Stimulated activated CD4-positive, alpha-beta T cell treated with anti-CD3 and anti-CD28 coated beads, Interleukin-4, amount 100 ng/mL, for 1 hour (primary cell): ENCODE measurements around the gene CIT.
"Not testable (repeated sequence)": the region's sequence is repeated elsewhere in the genome, so short reads cannot be mapped to it uniquely, and the experiment has no call there.

ENCODE experiments used
- DNase-seq: peaks from one replicate; pipeline ENCODE4 v3.0.0-alpha.2; 2020

CIT gene

DNA sequence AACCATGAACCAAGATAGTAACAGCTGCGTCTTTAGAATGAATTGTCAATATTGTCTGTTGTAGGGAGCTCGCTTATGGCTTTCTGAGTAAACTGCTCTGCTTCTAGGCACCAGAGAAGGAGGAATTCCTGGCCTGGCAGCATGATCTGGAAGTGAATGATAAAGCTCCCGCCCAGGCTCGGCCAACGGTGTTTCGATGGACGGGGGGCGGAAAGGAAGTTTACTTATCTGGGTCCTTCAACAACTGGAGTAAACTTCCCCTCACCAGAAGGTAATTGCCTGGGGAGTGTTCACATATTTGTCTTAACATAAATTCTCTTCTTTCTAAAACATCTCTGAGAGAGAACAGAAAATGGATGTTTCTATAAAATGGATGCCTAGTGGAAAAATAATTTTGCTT is 204.9 kb downstream of the CIT start:
- no peak for DNase-seq

GRCh38 chr12:119671070-119671469 is 206.1 kb downstream of the CIT start:
- DNase-seq = no peak

DNA sequence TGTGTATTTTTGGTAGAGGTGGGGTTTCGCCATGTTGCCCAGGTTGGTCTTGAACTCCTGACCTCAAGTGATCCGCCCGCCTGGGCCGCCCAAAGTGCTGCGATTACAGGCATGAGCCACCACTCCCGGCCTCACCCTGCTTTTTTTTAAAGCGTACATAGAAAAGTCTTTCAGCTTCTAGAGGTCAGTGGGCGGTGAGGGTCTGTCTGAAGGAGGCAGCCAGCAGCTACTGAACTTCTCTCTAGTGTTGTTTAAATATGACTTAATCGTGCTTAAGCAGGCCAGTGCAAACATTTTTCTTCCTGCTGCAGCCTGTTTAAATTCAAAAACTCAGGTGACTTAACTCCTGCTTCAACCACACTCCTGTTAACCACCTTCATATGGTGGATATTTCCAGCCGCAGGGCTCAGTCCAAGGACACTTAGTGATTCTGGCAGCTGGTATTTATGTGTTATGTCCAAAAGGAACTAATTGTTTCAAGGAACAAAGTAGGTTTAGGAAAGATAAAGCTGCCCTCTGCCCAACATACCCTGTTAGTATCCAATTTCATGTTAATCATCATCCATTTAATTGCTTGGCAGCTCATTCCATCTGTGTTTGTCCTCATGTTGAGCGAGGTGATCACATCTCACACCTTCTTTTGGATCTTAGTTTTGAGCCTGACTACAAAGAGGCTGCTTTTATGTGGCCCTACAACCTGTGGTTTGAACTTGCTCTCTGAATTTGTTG is 207.2 kb downstream of the CIT start:
- DNase-seq = no peak

DNA sequence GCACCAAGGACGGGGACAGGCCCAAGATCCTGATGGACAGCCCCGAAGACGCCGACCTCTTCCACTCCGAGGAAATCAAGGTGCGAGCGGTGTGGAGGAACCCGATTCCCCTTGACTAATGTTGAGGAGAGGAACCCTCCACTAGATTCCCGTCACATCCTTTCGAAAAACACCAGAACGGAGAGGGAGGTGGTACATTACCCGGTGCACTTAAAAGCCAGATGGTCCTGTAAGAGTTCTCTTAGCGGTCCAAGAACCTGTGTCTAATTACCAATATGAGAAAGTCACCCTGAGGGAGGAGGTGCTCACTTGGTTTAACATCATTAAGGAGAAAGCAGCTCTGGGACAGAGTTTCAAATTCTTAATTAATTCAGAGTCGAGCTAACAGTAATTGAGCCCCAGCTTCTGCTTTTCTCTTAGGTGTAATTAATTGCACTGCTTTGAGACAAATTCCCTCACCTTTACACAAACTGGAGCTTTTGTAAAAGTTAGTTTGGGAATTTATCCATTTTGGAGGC is 208.7 kb downstream of the CIT start:
- no peak for DNase-seq

GRCh38 chr12:119667577-119668323 is 209.4 kb downstream of the CIT start, which contains the start of gene PRKAB1:
Gene PRKAB1 (plus strand): TSS chr12:119668133. CDS start chr12:119668245, 112 bp downstream.
- peak; percentile 94 for DNase-seq

DNA sequence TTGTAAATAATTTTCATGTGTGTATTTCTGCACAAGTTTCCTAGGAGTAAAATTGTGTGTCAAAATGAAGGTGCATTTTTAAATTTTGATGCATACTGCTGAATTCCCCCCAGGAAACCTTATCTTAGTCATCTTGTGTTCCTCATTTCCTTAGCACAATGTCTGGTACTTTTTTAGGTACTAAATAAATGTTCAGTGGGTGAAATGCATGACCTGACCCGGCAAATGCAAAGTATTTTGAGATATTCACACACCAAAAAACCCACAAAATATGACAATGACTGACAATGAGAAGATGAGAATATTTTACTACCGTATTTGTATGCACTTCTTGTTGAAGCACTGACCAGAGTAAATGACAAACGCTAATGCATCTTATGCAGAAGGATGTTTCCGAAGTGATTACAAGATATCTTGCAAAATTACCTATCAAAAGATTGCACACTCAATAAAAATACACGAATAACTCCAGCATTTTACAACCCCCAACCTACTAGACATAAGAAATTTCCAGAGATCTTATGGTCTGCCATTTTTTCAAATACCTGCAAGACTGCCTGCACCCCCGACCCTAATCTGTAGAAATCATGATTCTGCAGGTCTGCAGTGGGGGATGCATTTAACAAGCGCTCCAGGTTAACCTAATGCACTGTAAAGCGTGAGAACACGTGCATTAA is 210.1 kb downstream of the CIT start:
- no peak for DNase-seq

DNA sequence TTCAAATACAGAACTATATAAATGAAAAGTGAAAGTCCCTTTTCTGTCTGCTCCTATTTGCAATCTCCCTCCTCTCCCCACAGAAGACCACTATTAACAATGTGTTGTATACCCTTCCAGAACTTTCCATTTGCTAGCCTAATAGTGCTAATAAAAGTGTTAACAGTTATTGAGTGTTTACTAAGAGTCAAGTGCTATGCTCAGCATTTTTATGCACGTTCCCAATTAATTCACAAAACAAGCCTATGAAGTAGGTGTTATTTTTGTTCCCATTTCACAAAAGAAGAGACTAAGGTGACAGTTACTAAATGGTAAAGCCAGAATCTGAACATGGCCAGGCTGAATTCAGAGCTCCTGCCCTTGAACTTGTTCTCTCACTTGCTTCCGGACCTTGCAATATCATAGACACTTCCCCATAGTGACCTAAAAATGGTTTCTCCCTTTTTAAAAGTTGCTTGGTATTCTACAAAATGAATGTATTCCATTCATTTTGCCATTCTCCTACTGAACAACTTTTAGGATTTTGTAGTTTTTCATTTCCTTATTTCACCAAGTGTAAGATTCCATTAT is 210.8 kb downstream of the CIT start:
- DNase-seq = no peak

DNA sequence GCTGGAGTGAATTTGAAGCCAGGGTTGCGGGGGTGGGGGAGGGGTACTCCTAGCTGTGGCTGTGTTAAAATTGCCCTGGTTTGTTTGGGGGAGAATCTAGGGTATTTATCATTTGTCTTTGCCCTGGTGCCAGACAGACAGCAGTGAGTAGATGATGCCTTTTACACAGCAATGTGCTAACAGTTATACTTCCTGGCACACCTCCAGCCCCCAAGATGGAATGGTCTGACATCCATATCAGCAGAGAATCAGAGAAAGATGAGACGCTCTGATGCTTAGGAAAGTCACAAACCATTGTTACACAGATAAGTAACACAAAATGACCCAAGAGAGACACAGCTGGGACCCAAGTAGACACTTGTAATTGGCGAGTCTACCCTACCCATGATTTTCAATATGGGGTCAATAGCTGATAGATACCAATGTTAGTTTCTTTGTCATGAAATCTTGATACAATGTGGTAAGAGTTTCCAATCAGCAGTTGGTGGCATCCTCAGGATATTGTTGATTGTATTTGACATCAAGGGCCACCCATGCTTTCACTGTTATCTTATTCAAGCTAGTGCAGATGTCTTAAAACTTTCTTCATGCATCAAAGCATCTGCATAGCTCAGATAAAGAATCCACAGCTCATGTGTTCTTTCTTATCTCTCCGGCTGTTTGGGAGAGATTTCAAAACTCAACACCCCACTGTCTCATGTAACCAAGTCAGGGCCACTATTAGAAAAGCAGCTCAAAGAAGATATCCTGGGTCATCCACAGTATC is 211.8 kb downstream of the CIT start:
- no peak for DNase-seq

DNA sequence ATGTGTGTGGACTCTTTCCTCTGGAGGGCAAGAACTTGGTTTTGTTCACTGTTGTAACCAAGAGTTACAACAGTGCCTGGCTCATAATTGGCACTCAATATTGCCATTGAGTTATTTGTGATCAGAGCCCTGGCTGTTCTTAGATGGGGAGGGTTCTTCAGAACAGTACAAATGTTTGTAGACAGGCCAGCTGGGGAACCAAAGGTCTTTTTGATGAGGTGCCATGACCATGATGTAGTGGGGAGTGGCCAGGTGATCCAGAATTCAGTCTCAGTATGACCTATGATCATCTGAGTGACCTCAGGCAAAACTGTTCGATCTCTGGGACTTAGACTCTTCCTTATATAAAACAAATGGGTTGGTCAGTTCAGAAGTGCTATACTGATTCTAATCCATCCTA is 212.5 kb downstream of the CIT start:
- DNase-seq = no peak

GRCh38 chr12:119661882-119662281 is 215.2 kb downstream of the CIT start:
- no peak for DNase-seq

DNA sequence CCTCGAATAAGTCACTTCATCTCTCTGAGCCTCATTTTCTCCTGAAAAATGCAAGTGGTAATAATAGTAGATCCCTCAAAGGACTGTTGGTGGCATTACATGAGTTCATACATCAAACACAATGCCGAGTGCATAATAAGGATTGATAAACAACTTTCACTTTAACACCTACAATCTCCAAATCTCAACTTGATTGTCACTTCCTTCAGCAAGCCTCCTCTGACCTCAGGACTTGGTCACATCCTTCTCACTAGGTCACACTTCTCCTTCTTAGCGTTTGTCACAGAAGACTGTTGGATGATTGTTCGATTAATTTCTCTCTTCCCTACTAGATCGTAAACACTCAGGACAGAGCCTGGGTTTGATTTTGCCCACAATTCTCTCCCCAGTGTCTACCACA is 217.0 kb downstream of the CIT start:
- no peak for DNase-seq

- DNase-seq = peak; percentile 30
These were observed 217.7 kb downstream of the CIT start for GRCh38 chr12:119659289-119659897.

DNA sequence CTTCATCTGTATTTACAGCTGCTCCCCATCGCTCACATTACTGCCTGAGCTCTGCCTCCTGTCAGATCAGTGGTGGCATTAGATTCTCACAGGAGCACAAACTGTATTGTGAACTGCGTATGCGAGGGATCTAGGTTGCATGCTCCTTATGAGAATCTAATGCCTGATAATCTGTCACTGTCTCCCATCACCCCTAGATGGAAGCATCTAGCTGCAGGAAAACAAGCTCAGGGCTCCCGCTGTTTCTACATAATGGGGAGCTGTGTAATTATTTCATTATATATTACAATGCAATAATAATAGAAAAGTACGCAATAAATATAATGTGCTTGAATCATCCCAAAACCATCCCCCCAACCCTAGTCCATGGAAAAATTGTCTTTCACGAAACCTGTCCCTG is 219.0 kb downstream of the CIT start:
- not testable (repeated sequence) for DNase-seq

DNA sequence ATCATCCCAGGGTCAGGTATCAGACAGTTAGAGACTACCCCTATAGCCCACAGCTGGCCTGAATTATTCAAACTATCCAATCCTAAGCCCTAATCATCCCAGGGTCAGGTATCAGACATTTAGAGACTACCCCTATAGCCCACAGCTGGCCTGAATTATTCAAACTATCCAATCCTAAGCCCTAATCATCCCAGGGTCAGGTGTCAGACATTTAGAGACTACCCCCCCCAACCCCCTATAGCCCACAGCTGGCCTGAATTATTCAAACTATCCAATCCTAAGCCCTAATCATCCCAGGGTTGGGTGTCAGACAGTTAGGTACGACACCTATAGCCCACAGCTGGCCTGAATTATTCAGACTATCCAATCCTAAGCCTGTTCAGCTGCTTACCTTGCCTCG is 220.1 kb downstream of the CIT start:
- not testable (repeated sequence) for DNase-seq

DNA sequence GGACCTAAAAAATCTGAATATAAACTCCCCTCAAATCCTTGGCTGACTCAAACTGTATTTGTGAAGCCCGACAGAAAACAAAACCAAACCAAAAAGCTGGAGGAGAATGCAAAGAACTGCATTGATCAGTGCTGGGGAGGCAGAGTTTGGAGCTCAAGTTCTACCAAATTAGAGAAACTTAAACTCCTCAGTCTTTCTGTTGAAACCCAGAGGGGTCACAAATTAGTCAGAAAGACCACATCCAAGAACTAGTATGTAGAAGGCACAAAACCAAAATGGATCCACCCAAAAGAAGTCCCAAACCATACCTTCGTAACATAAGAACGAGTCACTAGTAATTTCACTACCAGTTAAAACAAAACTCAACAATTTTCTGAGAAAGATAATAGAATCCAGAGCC is 224.5 kb downstream of the CIT start:
- no peak for DNase-seq

GRCh38 chr12:119649202-119649808 is 227.8 kb downstream of the CIT start:
- no peak for DNase-seq

DNA sequence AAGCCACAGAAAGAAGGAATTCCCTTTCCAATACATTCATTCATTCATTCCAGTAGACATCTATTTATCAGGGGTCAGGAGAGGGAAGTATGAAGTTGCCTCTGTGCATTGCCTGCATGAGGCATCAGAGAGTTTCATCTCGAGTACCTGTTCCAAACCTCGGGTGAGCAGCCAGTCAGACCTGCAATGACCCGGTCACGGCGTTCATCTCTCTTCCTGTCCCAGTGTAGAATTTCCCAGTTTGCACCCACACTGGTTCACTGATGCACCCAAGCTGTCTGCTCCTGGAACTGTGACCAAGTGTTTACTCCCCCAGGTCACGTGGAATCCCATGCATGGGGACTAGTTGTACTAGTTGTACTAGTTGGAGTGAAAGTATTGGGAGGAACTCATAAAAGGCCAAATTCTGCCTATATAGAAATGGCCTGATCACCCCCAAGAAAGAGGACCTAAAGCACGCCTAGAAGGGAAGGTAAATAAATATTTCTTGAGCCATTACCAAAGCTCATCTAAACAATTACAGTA is 231.5 kb downstream of the CIT start:
- DNase-seq = no peak

DNA sequence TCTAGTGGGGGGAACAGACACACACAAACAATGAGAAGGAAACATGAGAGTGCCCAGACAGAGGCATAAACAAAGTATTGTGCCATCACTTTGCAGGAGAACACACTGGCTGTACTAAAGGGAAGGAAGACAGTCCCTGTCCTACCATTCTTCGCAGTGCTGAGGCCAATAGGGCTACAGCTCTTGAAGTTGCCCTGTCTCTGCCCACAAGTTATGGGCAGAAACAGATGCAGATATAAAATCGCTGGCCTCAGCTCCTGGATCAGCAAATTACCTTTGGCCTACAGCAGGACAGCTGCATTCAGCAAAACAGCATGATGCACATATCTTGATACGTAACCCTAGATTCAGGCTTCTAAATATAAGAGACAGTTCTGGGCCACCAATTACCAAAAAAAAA is 232.2 kb downstream of the CIT start:
- no peak for DNase-seq

GRCh38 chr12:119642986-119643385 is 234.1 kb downstream of the CIT start:
- no peak for DNase-seq
